HepG2 (cell line): ENCODE measurements around the gene TOB2. TPM values are rescaled to one million over a fixed set of nuclear protein-coding genes. Genes with fewer than 3 reads are reported as not detected.

ENCODE experiments used
- ATAC-seq: fragments of 200-7000 bp; cut with Tn5 transposase; 3 replicates; pipeline ENCODE4 v1.9.1; 2020; ENCODE audit warnings: mild to moderate bottlenecking, moderate library complexity
- BruUV-seq: library from RNA; stranded (reverse); fragments of 400-500 nt; replicated peaks from 2 replicates; lab custom pipeline; 2021; lab: Mats Ljungman, UMichigan
- CTCF ChIA-PET: fragments of 300-600 bp; formaldehyde crosslinking; extraction: SDS; loops from one replicate; lab custom pipeline; 2021; ENCODE audit warnings: low total read pairs, inconsistent platforms, low intra/inter-chr PET ratio; lab: Yijun Ruan, JAX
- POLR2A ChIA-PET: fragments of 350-600 bp; sonication (Branson Sonifier 250); formaldehyde crosslinking; loops from one replicate; lab custom pipeline; 2020; ENCODE audit warnings: antibody characterized with exemption, inconsistent platforms; lab: Yijun Ruan, JAX
- DNase-seq: peaks from one replicate; pipeline ENCODE4 v3.0.0-alpha.2; 2015; ENCODE audit warnings: low spot score
- FAIRE-seq: peaks from 3 replicates; lab custom pipeline; 2011; peaks lifted over from hg19 to GRCh38; lab: Jason Lieb, UNC
- H2AFZ ChIP-seq: one replicate; pipeline ENCODE4 v1.6.1; 2011; ENCODE audit warnings: low read length, inconsistent platforms
- H3K27ac ChIP-seq: fragments of 300-600 bp; 3 replicates; pipeline ENCODE4 v1.8.0; 2011; ENCODE audit warnings: mixed run types, mild to moderate bottlenecking, mixed read lengths, low read length, inconsistent platforms; ENCODE audit not compliant: insufficient read depth; ENCODE audit errors: extremely low read length
- H3K27me3 ChIP-seq, 2 experiments: fragments of 200-600 bp in 1 of 2; 2 replicates in 1 of 2; 3 replicates in 1 of 2; pipeline versions ENCODE4 v1.6.0 to v1.8.0; 2011; ENCODE audit warnings: low read length in 2 of 2, mild to moderate bottlenecking in 2 of 2, moderate library complexity in 2 of 2, inconsistent platforms in 1 of 2; ENCODE audit not compliant: insufficient read depth in 2 of 2, control insufficient read depth in 1 of 2
- H3K36me3 ChIP-seq, 2 experiments: fragments of 200-600 bp in 1 of 2; replicated peaks in 1 of 2; 2 replicates in 1 of 2; 3 replicates in 1 of 2; pipeline versions ENCODE4 v1.5.1 to v1.8.0; 2011; ENCODE audit warnings: low read length in 2 of 2, inconsistent platforms in 1 of 2; ENCODE audit not compliant: insufficient read depth in 2 of 2, control insufficient read depth in 1 of 2
- H3K4me1 ChIP-seq: 2 replicates; pipeline ENCODE4 v1.5.1; 2012; ENCODE audit warnings: low read length, inconsistent platforms; ENCODE audit not compliant: insufficient read depth
- H3K4me2 ChIP-seq: 2 replicates; pipeline ENCODE4 v1.6.0; 2011; ENCODE audit warnings: low read depth, low read length, inconsistent platforms
- H3K4me3 ChIP-seq, 3 experiments: fragments of 200-600 bp in 1 of 3; sonication (generic), shearing (Covaris generic) in 1 of 3; replicated peaks in 1 of 3; 2 replicates each; pipeline ENCODE4 v1.5.1; 2011 to 2016; ENCODE audit warnings: low read length in 3 of 3, inconsistent platforms in 2 of 3, low read depth in 2 of 3, mild to moderate bottlenecking in 2 of 3, control low read depth in 1 of 3, mixed read lengths in 1 of 3; ENCODE audit not compliant: insufficient read depth in 1 of 3
- H3K79me2 ChIP-seq: one replicate; pipeline ENCODE4 v1.6.1; 2011; ENCODE audit warnings: low read length, inconsistent platforms; ENCODE audit not compliant: insufficient read depth
- H3K9ac ChIP-seq: 2 replicates; pipeline ENCODE4 v1.6.0; 2011; ENCODE audit warnings: mild to moderate bottlenecking, low read depth, low read length, inconsistent platforms; ENCODE audit not compliant: insufficient read depth
- H3K9me3 ChIP-seq: 2 replicates; pipeline ENCODE4 v1.5.1; 2012; ENCODE audit warnings: mild to moderate bottlenecking, low read length
- H4K20me1 ChIP-seq: 2 replicates; pipeline ENCODE4 v1.6.0; 2011; ENCODE audit warnings: inconsistent platforms, mild to moderate bottlenecking, low read length, moderate library complexity; ENCODE audit not compliant: insufficient read depth
- CHD2 ChIP-seq: IDR thresholded peaks from 2 replicates; pipeline ENCODE4 v1.6.1; 2011; ENCODE audit warnings: low read depth, low read length, improper control_type of control experiment
- FOSL2 ChIP-seq: sonication (generic); formaldehyde crosslinking; IDR thresholded peaks from 2 replicates; pipeline ENCODE4 v1.4.0; 2020; ENCODE audit warnings: missing genetic modification reagents
- FOXP1 ChIP-seq, 2 experiments: fragments of 450-650 bp in 1 of 2; IDR thresholded peaks; 2 replicates each; pipeline ENCODE4 v1.6.1; 2017 to 2018; ENCODE audit warnings: antibody characterized with exemption in 1 of 2
- GABPB1 ChIP-seq: IDR thresholded peaks from 2 replicates; pipeline ENCODE4 v1.6.1; 2016; ENCODE audit warnings: mild to moderate bottlenecking, missing genetic modification reagents, moderate library complexity, missing compliant biosample characterization
- KAT8 ChIP-seq: IDR thresholded peaks from 2 replicates; pipeline ENCODE4 v1.6.1; 2016; ENCODE audit warnings: missing genetic modification reagents, missing compliant biosample characterization
- MEF2D ChIP-seq: sonication (generic); formaldehyde crosslinking; IDR thresholded peaks from 2 replicates; pipeline ENCODE4 v1.5.1; 2020; ENCODE audit warnings: mild to moderate bottlenecking, missing genetic modification reagents
- MTA1 ChIP-seq: sonication (generic); formaldehyde crosslinking; IDR thresholded peaks from 2 replicates; pipeline ENCODE4 v1.4.0; 2020; ENCODE audit warnings: missing genetic modification reagents, mild to moderate bottlenecking, borderline replicate concordance
- SAFB2 ChIP-seq: sonication (generic); formaldehyde crosslinking; IDR thresholded peaks from 2 replicates; pipeline ENCODE4 v1.5.1; 2020; ENCODE audit warnings: missing genetic modification reagents, low read depth, mild to moderate bottlenecking, borderline replicate concordance
- TBX2 ChIP-seq: sonication (generic); formaldehyde crosslinking; IDR thresholded peaks from 2 replicates; pipeline ENCODE4 v1.5.0; 2020; ENCODE audit warnings: missing genetic modification reagents, mild to moderate bottlenecking, borderline replicate concordance
- ZNF224 ChIP-seq: sonication (generic); formaldehyde crosslinking; IDR thresholded peaks from 2 replicates; pipeline ENCODE4 v1.5.0; 2020; ENCODE audit warnings: mild to moderate bottlenecking, missing genetic modification reagents
- ZNF331 ChIP-seq: sonication (generic); formaldehyde crosslinking; IDR thresholded peaks from 2 replicates; pipeline ENCODE4 v1.4.0; 2020; ENCODE audit warnings: missing genetic modification reagents
- ZNF33B ChIP-seq: sonication (generic); formaldehyde crosslinking; IDR thresholded peaks from 2 replicates; pipeline ENCODE4 v1.5.1; 2020; ENCODE audit warnings: mild to moderate bottlenecking, missing genetic modification reagents
- ZNF543 ChIP-seq: sonication (generic); formaldehyde crosslinking; IDR thresholded peaks from 2 replicates; pipeline ENCODE4 v1.4.0; 2020; ENCODE audit warnings: mild to moderate bottlenecking, missing genetic modification reagents
- ZNF629 ChIP-seq: sonication (generic); formaldehyde crosslinking; conservative IDR thresholded peaks from 2 replicates; pipeline ENCODE4 v1.5.0; 2020; ENCODE audit warnings: missing genetic modification reagents
- WGBS: methylation state at CpG from one replicate; pipeline ENCODE4 v1.1.6; 2017; ENCODE audit warnings: low lambda C conversion rate; 5-methylcytosine and 5-hydroxymethylcytosine counted together
- in situ Hi-C: cut with HindIII; loops from 2 replicates; pipeline ENCODE4 v1.10.0; 2017; ENCODE audit warnings: low pct_unique_long_range_greater_than_20kb; ENCODE audit not compliant: extremely low pct_ligation_motif_present
- intact Hi-C: fragments of 100-400 bp; cut with micrococcal nuclease; formaldehyde crosslinking; loops from one replicate; pipeline ENCODE4 v1.10.0; 2022; ENCODE audit not compliant: unreplicated experiment
- polyA plus RNA-seq, 8 experiments: library from polyadenylated mRNA; depleted of rRNA in 3 of 8; stranded (reverse) in 7 of 8; unstranded in 1 of 8; fragments of >200 nt; fragmentation: Illumina TruSeq in 4 of 8; extraction: Trizol in 4 of 8; gene quantifications; 2 replicates each; pipeline versions ENCODE4 v1.2.1 to v1.2.3, GENCODE V29; 2011 to 2016; ENCODE audit warnings: low read depth in 4 of 8, missing spikeins in 1 of 8, mixed read lengths in 1 of 8; ENCODE audit not compliant: insufficient read depth in 1 of 8
- total RNA-seq, 5 experiments: library from RNA; depleted of rRNA; stranded (reverse); fragments of >200 nt; fragmentation: Illumina TruSeq; extraction: Trizol; gene quantifications; 2 replicates each; pipeline ENCODE4 v1.2.3, GENCODE V29; 2016; ENCODE audit warnings: low read depth in 1 of 5
- TF ChIP-seq, protein P1 (sequence below): sonication (generic); formaldehyde crosslinking; IDR thresholded peaks from 2 replicates; pipeline ENCODE4 v1.9.0; 2021; ENCODE audit warnings: mild to moderate bottlenecking, missing genetic modification reagents

Gene TOB2
- total and polyA plus RNA-seq, 2 of the 13 experiments (the other 11 are each of a cell fraction or from before 2014, with no cell fraction given), result 12.2 to 13.7 TPM

DNA sequence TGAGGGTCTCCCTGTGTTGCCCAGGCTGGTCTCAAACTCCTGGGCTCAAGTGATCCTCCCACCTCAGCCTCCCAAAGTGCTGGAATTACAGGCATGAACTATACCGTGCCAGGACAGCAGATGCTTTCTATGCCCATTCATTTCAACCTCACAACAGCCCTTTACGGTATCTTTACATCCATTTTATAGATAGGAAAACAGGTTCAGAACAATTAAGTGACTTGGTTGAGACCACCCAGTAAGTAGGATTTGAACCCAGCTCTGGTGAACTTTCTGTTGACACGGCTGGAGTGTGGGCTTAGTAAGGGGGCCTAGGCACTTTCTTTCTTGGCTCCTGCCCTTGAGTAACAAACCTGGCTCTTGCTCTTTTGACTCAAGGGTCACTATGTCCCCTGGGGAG, 39.2 kb downstream of the TOB2 start:
- H3K27ac ChIP-seq, result no peak overlapping the region
- FAIRE-seq (no peak), ATAC-seq (no peak), DNase-seq (no peak)
- H3K4me2 ChIP-seq, result no peak overlapping the region
- H3K9me3 ChIP-seq, result no peaks in the 10 kb centered on the region
- no peaks in the 10 kb centered on the region for H3K79me2 ChIP-seq
- ChIA-PET POLR2A (interaction anchor here (0.7 to 1.3 kb wide), 3 partner anchors 36 to 46 kb away, joined by 3 read pairs; no protein-coding TSS in a partner anchor), CTCF (no interaction called here)
- WGBS, result 63% methylated on average over 3 of the region's 3 CpGs
- BruUV-seq, result no TSS peak
- peaks cover 0 to 1% of the 10 kb centered on the region in 2 experiments; a peak in 1 of 5 replicates for H3K27me3 ChIP-seq
- H3K4me3 ChIP-seq, result no peak overlapping the region
- no peak overlapping the region for H3K9ac ChIP-seq
- H2AFZ ChIP-seq, result no peak overlapping the region
- H3K4me1 ChIP-seq, result peaks cover 50% of the 10 kb centered on the region
- intact Hi-C loops, result no loop called here
- no peaks in the 10 kb centered on the region for H3K36me3 ChIP-seq
- in situ Hi-C loops, result no loop called here
- H4K20me1 ChIP-seq, result no peaks in the 10 kb centered on the region
- TF ChIP-seq MEF2D (no peak), ZNF629 (peak; percentile 61)

DNA sequence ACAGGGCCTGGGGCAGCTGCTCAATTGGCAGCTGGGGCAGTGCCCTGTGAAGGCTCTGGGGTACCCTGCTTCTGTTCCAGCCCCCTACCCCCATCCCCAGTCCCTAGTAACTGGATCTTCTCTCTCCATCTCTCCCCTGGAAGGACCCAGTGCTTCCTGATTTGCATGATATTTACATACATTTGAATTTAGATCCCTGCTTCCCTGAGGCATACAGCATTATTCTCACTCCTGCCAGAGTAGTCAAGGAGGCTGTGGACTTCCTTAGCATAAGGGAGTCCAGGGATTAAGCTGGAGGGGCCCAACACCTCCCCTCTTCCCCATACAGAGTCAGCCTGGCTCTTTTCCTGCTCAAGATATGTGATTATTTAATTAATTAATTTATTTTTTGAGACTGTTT, 40.2 kb downstream of the TOB2 start:
- Histone ChIP-seq H2AFZ (no peak overlapping the region), H3K4me3 (no peak overlapping the region), H3K4me2 (no peak overlapping the region), H3K79me2 (no peaks in the 10 kb centered on the region), H3K9ac (no peak overlapping the region), H3K36me3 (no peaks in the 10 kb centered on the region), H3K27ac (no peak overlapping the region), H3K27me3 (peaks cover 0 to 1% of the 10 kb centered on the region in 2 experiments; a peak in 1 of 5 replicates), H3K9me3 (no peaks in the 10 kb centered on the region), H3K4me1 (peaks cover 50% of the 10 kb centered on the region), H4K20me1 (no peaks in the 10 kb centered on the region)
- ChIA-PET CTCF (no interaction called here), POLR2A (interaction anchor here (1.3 kb wide), 1 partner anchor 39 kb away, joined by 3 read pairs; no protein-coding TSS in a partner anchor)
- no peak for ATAC-seq
- no TSS peak for BruUV-seq
- FAIRE-seq, result no peak
- in situ Hi-C loops, result no loop called here
- intact Hi-C loops, result no loop called here
- DNase-seq, result no peak
- TF ChIP-seq KAT8 (no peak), SAFB2 (CRISPR knock-in tag) (no peak), FOSL2 (CRISPR knock-in tag) (no peak), MTA1 (no peak), FOXP1 (IDR thresholded peaks at IDR 0.05) (no peak), FOXP1 (CRISPR knock-in tag; IDR thresholded peaks at IDR 0.05) (no peak), ZNF331 (CRISPR knock-in tag) (no peak), ZNF543 (CRISPR knock-in tag) (no peak), ZNF224 (CRISPR knock-in tag) (no peak), TBX2 (CRISPR knock-in tag) (no peak), GABPB1 (CRISPR knock-in tag) (no peak), ZNF33B (CRISPR knock-in tag) (no peak), CHD2 (no peak)
- TF ChIP-seq, protein P1, sequence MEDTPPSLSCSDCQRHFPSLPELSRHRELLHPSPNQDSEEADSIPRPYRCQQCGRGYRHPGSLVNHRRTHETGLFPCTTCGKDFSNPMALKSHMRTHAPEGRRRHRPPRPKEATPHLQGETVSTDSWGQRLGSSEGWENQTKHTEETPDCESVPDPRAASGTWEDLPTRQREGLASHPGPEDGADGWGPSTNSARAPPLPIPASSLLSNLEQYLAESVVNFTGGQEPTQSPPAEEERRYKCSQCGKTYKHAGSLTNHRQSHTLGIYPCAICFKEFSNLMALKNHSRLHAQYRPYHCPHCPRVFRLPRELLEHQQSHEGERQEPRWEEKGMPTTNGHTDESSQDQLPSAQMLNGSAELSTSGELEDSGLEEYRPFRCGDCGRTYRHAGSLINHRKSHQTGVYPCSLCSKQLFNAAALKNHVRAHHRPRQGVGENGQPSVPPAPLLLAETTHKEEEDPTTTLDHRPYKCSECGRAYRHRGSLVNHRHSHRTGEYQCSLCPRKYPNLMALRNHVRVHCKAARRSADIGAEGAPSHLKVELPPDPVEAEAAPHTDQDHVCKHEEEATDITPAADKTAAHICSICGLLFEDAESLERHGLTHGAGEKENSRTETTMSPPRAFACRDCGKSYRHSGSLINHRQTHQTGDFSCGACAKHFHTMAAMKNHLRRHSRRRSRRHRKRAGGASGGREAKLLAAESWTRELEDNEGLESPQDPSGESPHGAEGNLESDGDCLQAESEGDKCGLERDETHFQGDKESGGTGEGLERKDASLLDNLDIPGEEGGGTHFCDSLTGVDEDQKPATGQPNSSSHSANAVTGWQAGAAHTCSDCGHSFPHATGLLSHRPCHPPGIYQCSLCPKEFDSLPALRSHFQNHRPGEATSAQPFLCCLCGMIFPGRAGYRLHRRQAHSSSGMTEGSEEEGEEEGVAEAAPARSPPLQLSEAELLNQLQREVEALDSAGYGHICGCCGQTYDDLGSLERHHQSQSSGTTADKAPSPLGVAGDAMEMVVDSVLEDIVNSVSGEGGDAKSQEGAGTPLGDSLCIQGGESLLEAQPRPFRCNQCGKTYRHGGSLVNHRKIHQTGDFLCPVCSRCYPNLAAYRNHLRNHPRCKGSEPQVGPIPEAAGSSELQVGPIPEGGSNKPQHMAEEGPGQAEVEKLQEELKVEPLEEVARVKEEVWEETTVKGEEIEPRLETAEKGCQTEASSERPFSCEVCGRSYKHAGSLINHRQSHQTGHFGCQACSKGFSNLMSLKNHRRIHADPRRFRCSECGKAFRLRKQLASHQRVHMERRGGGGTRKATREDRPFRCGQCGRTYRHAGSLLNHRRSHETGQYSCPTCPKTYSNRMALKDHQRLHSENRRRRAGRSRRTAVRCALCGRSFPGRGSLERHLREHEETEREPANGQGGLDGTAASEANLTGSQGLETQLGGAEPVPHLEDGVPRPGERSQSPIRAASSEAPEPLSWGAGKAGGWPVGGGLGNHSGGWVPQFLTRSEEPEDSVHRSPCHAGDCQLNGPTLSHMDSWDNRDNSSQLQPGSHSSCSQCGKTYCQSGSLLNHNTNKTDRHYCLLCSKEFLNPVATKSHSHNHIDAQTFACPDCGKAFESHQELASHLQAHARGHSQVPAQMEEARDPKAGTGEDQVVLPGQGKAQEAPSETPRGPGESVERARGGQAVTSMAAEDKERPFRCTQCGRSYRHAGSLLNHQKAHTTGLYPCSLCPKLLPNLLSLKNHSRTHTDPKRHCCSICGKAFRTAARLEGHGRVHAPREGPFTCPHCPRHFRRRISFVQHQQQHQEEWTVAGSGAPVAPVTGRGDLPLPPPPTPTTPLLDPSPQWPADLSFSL, result no peak
